HepG2 (cell line): Measurements from ENCODE around the gene SYNE1. TPM values are rescaled to one million over a fixed set of nuclear protein-coding genes. Genes with fewer than 3 reads are reported as not detected.
A peak's percentile ranks its signal among the peaks of the same experiment; 100 is the strongest.

Experiments
- FOSL1 ChIP-seq: sonication (generic); formaldehyde crosslinking; IDR thresholded peaks from 2 replicates; pipeline ENCODE4 v1.9.0; 2021; ENCODE audit warnings: missing genetic modification reagents, borderline replicate concordance
- FOXA1 ChIP-seq, 2 experiments: fragments of 450-650 bp in 1 of 2; sonication (generic) in 1 of 2; formaldehyde crosslinking in 1 of 2; IDR thresholded peaks; 2 replicates each; pipeline versions ENCODE4 v1.4.0 to v1.6.1; 2016 to 2020; ENCODE audit warnings: missing genetic modification reagents in 1 of 2
- HHEX ChIP-seq: IDR thresholded peaks from 2 replicates; pipeline ENCODE4 v1.6.1; 2016; ENCODE audit warnings: control low read depth
- HMG20A ChIP-seq: IDR thresholded peaks from 2 replicates; pipeline ENCODE4 v1.6.1; 2016; ENCODE audit warnings: borderline replicate concordance
- HNRNPH1 ChIP-seq: fragments of 200-400 bp; formaldehyde crosslinking; optimal IDR thresholded peaks from 2 replicates; pipeline ENCODE3; 2017; ENCODE audit warnings: mild to moderate bottlenecking, low read depth, low read length
- MED1 ChIP-seq: sonication (generic); formaldehyde crosslinking; IDR thresholded peaks from 2 replicates; pipeline ENCODE4 v1.4.0; 2020; ENCODE audit warnings: missing genetic modification reagents
- MEF2D ChIP-seq: sonication (generic); formaldehyde crosslinking; IDR thresholded peaks from 2 replicates; pipeline ENCODE4 v1.5.1; 2020; ENCODE audit warnings: mild to moderate bottlenecking, missing genetic modification reagents
- RBM22 ChIP-seq: fragments of 200-400 bp; formaldehyde crosslinking; optimal IDR thresholded peaks from 2 replicates; pipeline ENCODE3; 2017; ENCODE audit warnings: mild to moderate bottlenecking, low read length, moderate library complexity
- SIN3B ChIP-seq: fragments of 150-350 bp; IDR thresholded peaks from 2 replicates; pipeline ENCODE4 v1.6.1; 2014; ENCODE audit warnings: low read length
- SMAD3 ChIP-seq: sonication (generic); formaldehyde crosslinking; IDR thresholded peaks from 2 replicates; pipeline ENCODE4 v1.4.0; 2020; ENCODE audit warnings: missing genetic modification reagents
- TEAD3 ChIP-seq: optimal IDR thresholded peaks from 2 replicates; pipeline ENCODE3; 2016; ENCODE audit warnings: borderline replicate concordance
- ZMYM4 ChIP-seq: sonication (generic); formaldehyde crosslinking; IDR thresholded peaks from 2 replicates; pipeline ENCODE4 v1.8.1; 2023; ENCODE audit warnings: mild to moderate bottlenecking, missing genetic modification reagents
- ZNF510 ChIP-seq: sonication (generic); formaldehyde crosslinking; IDR thresholded peaks from 2 replicates; pipeline ENCODE4 v1.4.0; 2020; ENCODE audit warnings: low read depth, mild to moderate bottlenecking, missing genetic modification reagents
- ZNF605 ChIP-seq: sonication (generic); formaldehyde crosslinking; IDR thresholded peaks from 2 replicates; pipeline ENCODE4 v1.8.0; 2022; ENCODE audit warnings: mild to moderate bottlenecking, missing genetic modification reagents
- ZNF672 ChIP-seq: sonication (generic); formaldehyde crosslinking; IDR thresholded peaks from 2 replicates; pipeline ENCODE4 v1.8.1; 2022; ENCODE audit warnings: missing genetic modification reagents
- ZNF713 ChIP-seq: sonication (generic); formaldehyde crosslinking; IDR thresholded peaks from 2 replicates; pipeline ENCODE4 v1.4.0; 2020; ENCODE audit warnings: mild to moderate bottlenecking, missing genetic modification reagents
- polyA plus RNA-seq, 8 experiments: library from polyadenylated mRNA; depleted of rRNA in 3 of 8; stranded (reverse) in 7 of 8; unstranded in 1 of 8; fragments of >200 nt; fragmentation: Illumina TruSeq in 4 of 8; extraction: Trizol in 4 of 8; gene quantifications; 2 replicates each; pipeline versions ENCODE4 v1.2.1 to v1.2.3, GENCODE V29; 2011 to 2016; ENCODE audit warnings: low read depth in 4 of 8, missing spikeins in 1 of 8, mixed read lengths in 1 of 8; ENCODE audit not compliant: insufficient read depth in 1 of 8
- total RNA-seq, 5 experiments: library from RNA; depleted of rRNA; stranded (reverse); fragments of >200 nt; fragmentation: Illumina TruSeq; extraction: Trizol; gene quantifications; 2 replicates each; pipeline ENCODE4 v1.2.3, GENCODE V29; 2016; ENCODE audit warnings: low read depth in 1 of 5
- TF ChIP-seq, protein P1 (sequence below): sonication (generic); formaldehyde crosslinking; IDR thresholded peaks from one replicate; pipeline ENCODE4 v1.5.1; 2020; ENCODE audit warnings: mild to moderate bottlenecking, missing genetic modification reagents; ENCODE audit errors: not compliant biosample characterization
- TF ChIP-seq, protein P2 (sequence below): sonication (generic); formaldehyde crosslinking; IDR thresholded peaks from 2 replicates; pipeline ENCODE4 v1.5.1; 2020; ENCODE audit warnings: mild to moderate bottlenecking, missing genetic modification reagents, moderate library complexity
- TF ChIP-seq, protein P3 (sequence below): IDR thresholded peaks from 2 replicates; pipeline ENCODE4 v1.6.1; 2012; ENCODE audit warnings: low read depth, low read length, improper control_type of control experiment

Gene SYNE1
- total and polyA plus RNA-seq, 2 of the 13 experiments (the other 11 are each of a cell fraction or from before 2014, with no cell fraction given): 5.5 to 15.9 TPM

- no peak for TF ChIP-seq ZNF713 (CRISPR knock-in tag)
- 0 out of 2 replicates have a peak, but pooled peaks have one; percentile 14 for TF ChIP-seq MED1 (CRISPR knock-in tag)
- no peak for TF ChIP-seq SMAD3 (CRISPR knock-in tag)
- TF ChIP-seq FOSL1 (CRISPR knock-in tag): no peak
- no peak for TF ChIP-seq SIN3B
- TF ChIP-seq HHEX: no peak
- no peak for TF ChIP-seq HNRNPH1
- TF ChIP-seq, protein P1, sequence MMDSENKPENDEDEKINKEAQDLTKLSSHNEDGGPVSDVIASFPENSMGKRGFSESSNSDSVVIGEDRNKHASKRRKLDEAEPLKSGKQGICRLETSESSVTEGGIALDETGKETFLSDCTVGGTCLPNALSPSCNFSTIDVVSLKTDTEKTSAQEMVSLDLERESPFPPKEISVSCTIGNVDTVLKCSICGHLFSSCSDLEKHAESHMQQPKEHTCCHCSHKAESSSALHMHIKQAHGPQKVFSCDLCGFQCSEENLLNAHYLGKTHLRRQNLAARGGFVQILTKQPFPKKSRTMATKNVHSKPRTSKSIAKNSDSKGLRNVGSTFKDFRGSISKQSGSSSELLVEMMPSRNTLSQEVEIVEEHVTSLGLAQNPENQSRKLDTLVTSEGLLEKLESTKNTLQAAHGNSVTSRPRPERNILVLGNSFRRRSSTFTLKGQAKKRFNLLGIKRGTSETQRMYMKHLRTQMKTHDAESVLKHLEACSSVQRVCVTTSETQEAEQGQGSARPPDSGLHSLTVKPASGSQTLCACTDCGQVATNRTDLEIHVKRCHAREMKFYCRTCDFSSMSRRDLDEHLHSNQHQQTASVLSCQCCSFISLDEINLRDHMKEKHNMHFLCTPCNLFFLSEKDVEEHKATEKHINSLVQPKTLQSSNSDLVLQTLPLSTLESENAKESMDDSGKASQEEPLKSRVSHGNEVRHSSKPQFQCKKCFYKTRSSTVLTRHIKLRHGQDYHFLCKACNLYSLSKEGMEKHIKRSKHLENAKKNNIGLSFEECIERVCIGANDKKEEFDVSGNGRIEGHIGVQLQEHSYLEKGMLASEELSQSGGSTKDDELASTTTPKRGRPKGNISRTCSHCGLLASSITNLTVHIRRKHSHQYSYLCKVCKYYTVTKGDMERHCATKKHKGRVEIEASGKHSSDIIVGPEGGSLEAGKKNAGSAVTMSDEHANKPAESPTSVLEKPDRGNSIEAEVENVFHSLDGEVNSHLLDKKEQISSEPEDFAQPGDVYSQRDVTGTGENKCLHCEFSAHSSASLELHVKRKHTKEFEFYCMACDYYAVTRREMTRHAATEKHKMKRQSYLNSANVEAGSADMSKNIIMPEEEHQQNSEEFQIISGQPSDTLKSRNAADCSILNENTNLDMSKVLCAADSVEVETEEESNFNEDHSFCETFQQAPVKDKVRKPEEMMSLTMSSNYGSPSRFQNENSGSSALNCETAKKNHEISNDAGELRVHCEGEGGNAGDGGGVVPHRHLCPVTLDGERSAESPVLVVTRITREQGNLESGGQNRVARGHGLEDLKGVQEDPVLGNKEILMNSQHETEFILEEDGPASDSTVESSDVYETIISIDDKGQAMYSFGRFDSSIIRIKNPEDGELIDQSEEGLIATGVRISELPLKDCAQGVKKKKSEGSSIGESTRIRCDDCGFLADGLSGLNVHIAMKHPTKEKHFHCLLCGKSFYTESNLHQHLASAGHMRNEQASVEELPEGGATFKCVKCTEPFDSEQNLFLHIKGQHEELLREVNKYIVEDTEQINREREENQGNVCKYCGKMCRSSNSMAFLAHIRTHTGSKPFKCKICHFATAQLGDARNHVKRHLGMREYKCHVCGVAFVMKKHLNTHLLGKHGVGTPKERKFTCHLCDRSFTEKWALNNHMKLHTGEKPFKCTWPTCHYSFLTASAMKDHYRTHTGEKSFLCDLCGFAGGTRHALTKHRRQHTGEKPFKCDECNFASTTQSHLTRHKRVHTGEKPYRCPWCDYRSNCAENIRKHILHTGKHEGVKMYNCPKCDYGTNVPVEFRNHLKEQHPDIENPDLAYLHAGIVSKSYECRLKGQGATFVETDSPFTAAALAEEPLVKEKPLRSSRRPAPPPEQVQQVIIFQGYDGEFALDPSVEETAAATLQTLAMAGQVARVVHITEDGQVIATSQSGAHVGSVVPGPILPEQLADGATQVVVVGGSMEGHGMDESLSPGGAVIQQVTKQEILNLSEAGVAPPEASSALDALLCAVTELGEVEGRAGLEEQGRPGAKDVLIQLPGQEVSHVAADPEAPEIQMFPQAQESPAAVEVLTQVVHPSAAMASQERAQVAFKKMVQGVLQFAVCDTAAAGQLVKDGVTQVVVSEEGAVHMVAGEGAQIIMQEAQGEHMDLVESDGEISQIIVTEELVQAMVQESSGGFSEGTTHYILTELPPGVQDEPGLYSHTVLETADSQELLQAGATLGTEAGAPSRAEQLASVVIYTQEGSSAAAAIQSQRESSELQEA (CRISPR knock-in tag): no peak
- TF ChIP-seq, protein P2, sequence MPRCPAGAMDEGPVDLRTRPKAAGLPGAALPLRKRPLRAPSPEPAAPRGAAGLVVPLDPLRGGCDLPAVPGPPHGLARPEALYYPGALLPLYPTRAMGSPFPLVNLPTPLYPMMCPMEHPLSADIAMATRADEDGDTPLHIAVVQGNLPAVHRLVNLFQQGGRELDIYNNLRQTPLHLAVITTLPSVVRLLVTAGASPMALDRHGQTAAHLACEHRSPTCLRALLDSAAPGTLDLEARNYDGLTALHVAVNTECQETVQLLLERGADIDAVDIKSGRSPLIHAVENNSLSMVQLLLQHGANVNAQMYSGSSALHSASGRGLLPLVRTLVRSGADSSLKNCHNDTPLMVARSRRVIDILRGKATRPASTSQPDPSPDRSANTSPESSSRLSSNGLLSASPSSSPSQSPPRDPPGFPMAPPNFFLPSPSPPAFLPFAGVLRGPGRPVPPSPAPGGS (CRISPR knock-in tag): no peak
- TF ChIP-seq ZMYM4 (CRISPR knock-in tag): peak; percentile 66; the same call in 1 of the 2 replicates
- TF ChIP-seq RBM22: no peak
- no peak for TF ChIP-seq ZNF605
- no peak for TF ChIP-seq ZNF672 (CRISPR knock-in tag)
- 0 out of 2 replicates have a peak, but pooled peaks have one; percentile 25 for TF ChIP-seq MEF2D (CRISPR knock-in tag)
- TF ChIP-seq TEAD3: peak; percentile 14
- no peak for TF ChIP-seq ZNF510 (CRISPR knock-in tag)
- no peak for TF ChIP-seq HMG20A (CRISPR knock-in tag)
- no peak for TF ChIP-seq FOXA1 (IDR thresholded peaks at IDR 0.05)
- peak; percentile 22; the same call in 1 of the 2 replicates for TF ChIP-seq FOXA1 (CRISPR knock-in tag; IDR thresholded peaks at IDR 0.05)
- TF ChIP-seq, protein P3, sequence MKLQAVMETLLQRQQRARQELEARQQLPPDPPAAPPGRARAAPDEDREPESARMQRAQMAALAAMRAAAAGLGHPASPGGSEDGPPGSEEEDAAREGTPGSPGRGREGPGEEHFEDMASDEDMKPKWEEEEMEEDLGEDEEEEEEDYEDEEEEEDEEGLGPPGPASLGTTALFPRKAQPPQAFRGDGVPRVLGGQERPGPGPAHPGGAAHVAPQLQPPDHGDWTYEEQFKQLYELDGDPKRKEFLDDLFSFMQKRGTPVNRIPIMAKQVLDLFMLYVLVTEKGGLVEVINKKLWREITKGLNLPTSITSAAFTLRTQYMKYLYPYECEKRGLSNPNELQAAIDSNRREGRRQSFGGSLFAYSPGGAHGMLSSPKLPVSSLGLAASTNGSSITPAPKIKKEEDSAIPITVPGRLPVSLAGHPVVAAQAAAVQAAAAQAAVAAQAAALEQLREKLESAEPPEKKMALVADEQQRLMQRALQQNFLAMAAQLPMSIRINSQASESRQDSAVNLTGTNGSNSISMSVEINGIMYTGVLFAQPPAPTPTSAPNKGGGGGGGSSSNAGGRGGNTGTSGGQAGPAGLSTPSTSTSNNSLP: peak; percentile 87
These were observed 396.0 kb downstream of the SYNE1 start (continued) for GRCh38 chr6:152241013-152241766.
